Neural cell (in vitro differentiated cells): Measurements from ENCODE around the gene FGGY. TPM values are rescaled to one million over a fixed set of nuclear protein-coding genes. Genes with fewer than 3 reads are reported as not detected.

Experiments used
- H2AFZ ChIP-seq: fragments of 200-600, 300-800 bp; sonication (generic), shearing (Covaris generic); 2 replicates; pipeline ENCODE4 v1.6.0; 2014; ENCODE audit warnings: low read depth, mild to moderate bottlenecking, antibody characterized with exemption, low read length, moderate library complexity
- H3F3A ChIP-seq: fragments of 200-600 bp; shearing (Covaris generic); 2 replicates; pipeline ENCODE4 v1.6.1; 2016; ENCODE audit warnings: mild to moderate bottlenecking, moderate library complexity, mixed read lengths, antibody characterized with exemption, low read length; ENCODE audit not compliant: insufficient read depth, poor library complexity, severe bottlenecking
- H3K27ac ChIP-seq: fragments of 200-600, 300-800 bp; sonication (generic), shearing (Covaris generic); 2 replicates; pipeline ENCODE4 v1.5.1; 2014; ENCODE audit warnings: mild to moderate bottlenecking, low read length, moderate library complexity
- H3K27me3 ChIP-seq: fragments of 300-800, 200-600 bp; sonication (generic), shearing (Covaris generic); 2 replicates; pipeline ENCODE4 v1.6.0; 2014; ENCODE audit warnings: mild to moderate bottlenecking, low read depth, low read length, moderate library complexity; ENCODE audit not compliant: insufficient read depth
- H3K36me3 ChIP-seq: fragments of 300-800, 200-600 bp; sonication (generic), shearing (Covaris generic); 2 replicates; pipeline ENCODE4 v1.5.1; 2014; ENCODE audit warnings: mild to moderate bottlenecking, antibody characterized with exemption, low read length, moderate library complexity; ENCODE audit not compliant: insufficient read depth
- H3K4me2 ChIP-seq: fragments of 300-800, 200-600 bp; sonication (generic), shearing (Covaris generic); 2 replicates; pipeline ENCODE4 v1.6.0; 2014; ENCODE audit warnings: mild to moderate bottlenecking, low read length
- H3K4me3 ChIP-seq: fragments of 300-800, 200-600 bp; sonication (generic), shearing (Covaris generic); 2 replicates; pipeline ENCODE4 v1.5.1; 2014; ENCODE audit warnings: mild to moderate bottlenecking, low read length, moderate library complexity
- H3K79me2 ChIP-seq: fragments of 200-600 bp; shearing (Covaris generic); replicated peaks from 2 replicates; pipeline ENCODE4 v1.6.0; 2014; ENCODE audit warnings: mild to moderate bottlenecking, low read length, moderate library complexity; ENCODE audit not compliant: insufficient read depth
- H3K9ac ChIP-seq: fragments of 300-800, 200-600 bp; sonication (generic), shearing (Covaris generic); 2 replicates; pipeline ENCODE4 v1.6.1; 2016; ENCODE audit warnings: mild to moderate bottlenecking, low read length, mixed read lengths
- H3K9me2 ChIP-seq: fragments of 200-600 bp; shearing (Covaris generic); 2 replicates; pipeline ENCODE4 v1.6.1; 2016; ENCODE audit warnings: mild to moderate bottlenecking, low read length, mixed read lengths; ENCODE audit not compliant: insufficient read depth
- H3K9me3 ChIP-seq: fragments of 200-600, 300-800 bp; sonication (generic), shearing (Covaris generic); 2 replicates; pipeline ENCODE4 v1.6.1; 2016; ENCODE audit warnings: mild to moderate bottlenecking, mixed run types, low read length, moderate library complexity, mixed read lengths
- H4K20me1 ChIP-seq: fragments of 200-600 bp; shearing (Covaris generic); 2 replicates; pipeline ENCODE4 v1.6.1; 2016; ENCODE audit warnings: mild to moderate bottlenecking, mixed run types; ENCODE audit not compliant: insufficient read depth
- EP300 ChIP-seq: fragments of 450-650 bp; conservative IDR thresholded peaks from 2 replicates; pipeline ENCODE4 v1.6.1; 2014; ENCODE audit warnings: antibody characterized with exemption, mild to moderate bottlenecking, moderate library complexity; ENCODE audit not compliant: poor library complexity, severe bottlenecking
- EZH2 ChIP-seq: fragments of 200-600, 300-800 bp; shearing (Covaris generic), sonication (generic); IDR thresholded peaks from 2 replicates; pipeline ENCODE4 v1.6.1; 2014; ENCODE audit warnings: antibody characterized with exemption, low read length, borderline replicate concordance, mild to moderate bottlenecking; ENCODE audit not compliant: insufficient read depth, poor library complexity, severe bottlenecking
- MXI1 ChIP-seq: fragments of 450-650 bp; conservative IDR thresholded peaks from 2 replicates; pipeline ENCODE4 v1.6.1; 2014; ENCODE audit warnings: antibody characterized with exemption, mild to moderate bottlenecking; ENCODE audit not compliant: poor library complexity, severe bottlenecking
- POLR2AphosphoS5 ChIP-seq: IDR thresholded peaks from 2 replicates; pipeline ENCODE4 v1.6.1; 2012
- RAD21 ChIP-seq: fragments of 450-650 bp; conservative IDR thresholded peaks from 2 replicates; pipeline ENCODE4 v1.6.1; 2014; ENCODE audit warnings: antibody characterized with exemption, mild to moderate bottlenecking, moderate library complexity
- SMC3 ChIP-seq: fragments of 450-650 bp; conservative IDR thresholded peaks from 2 replicates; pipeline ENCODE4 v1.6.1; 2014; ENCODE audit warnings: antibody characterized with exemption, mild to moderate bottlenecking, moderate library complexity; ENCODE audit not compliant: poor library complexity
- TAF1 ChIP-seq: IDR thresholded peaks from 2 replicates; pipeline ENCODE4 v1.6.1; 2012; ENCODE audit warnings: low read depth
- polyA plus RNA-seq: library from polyadenylated mRNA; depleted of rRNA; stranded (reverse); fragments of >200 nt; gene quantifications from 2 replicates; pipeline ENCODE4 v1.2.3, GENCODE V29; 2014
- TF ChIP-seq, protein P1 (sequence below): IDR thresholded peaks from 2 replicates; pipeline ENCODE4 v1.6.1; 2012; ENCODE audit warnings: borderline replicate concordance
- TF ChIP-seq, protein P2 (sequence below): fragments of 450-650 bp; IDR thresholded peaks from 2 replicates; pipeline ENCODE4 v1.5.1; 2014; ENCODE audit warnings: antibody characterized with exemption, mild to moderate bottlenecking, moderate library complexity; ENCODE audit not compliant: poor library complexity, severe bottlenecking

Gene FGGY
- polyA plus RNA-seq, 1 donor from 2014 or later: 7.4 TPM

DNA sequence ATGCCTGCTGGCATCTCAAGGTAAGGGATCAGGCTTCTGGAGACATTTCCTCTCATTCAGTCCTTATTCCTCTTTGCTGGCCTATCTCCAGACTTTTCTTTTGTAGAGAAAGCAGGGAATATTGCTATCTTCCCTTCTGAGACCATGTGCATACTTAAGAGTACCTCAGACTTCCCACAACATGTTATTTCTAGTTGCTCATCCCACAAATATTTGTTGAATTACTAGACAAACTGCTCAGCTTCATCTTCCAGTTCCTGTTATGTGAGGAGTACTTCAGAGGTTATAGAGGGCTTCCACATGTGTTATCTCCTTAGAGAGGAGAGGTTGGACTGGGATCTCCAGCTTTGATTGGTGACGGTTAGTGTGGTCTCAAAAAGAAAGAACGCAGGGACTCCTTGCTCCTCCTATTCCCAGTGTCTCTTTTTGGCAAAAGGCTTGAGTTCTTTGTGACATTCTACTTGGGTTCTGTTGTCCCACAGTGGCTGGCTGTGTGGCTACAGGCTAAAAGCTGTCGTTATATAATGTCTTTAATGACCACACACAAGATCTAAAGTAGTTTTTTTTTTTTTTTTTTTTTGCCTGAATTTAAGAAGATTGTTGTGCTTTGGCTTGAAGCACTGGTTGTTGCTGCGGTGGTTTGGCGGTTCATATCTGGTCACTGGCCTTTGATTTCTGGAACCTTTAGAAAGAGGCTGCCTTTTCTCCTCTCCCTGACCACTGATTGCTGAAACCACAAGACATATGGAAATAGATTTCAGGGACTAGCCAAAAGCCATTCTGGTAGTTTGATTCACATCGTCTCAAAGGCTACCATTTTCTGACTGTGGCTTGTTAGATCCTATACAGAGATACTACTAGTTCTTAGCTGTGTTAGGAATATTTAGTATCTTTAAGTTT lies 78.7 kb downstream of the FGGY start:
- H3K36me3 ChIP-seq: no peaks in the 10 kb centered on the region
- no peak overlapping the region for H3K4me2 ChIP-seq
- no peaks in the 10 kb centered on the region for H3K27me3 ChIP-seq

DNA sequence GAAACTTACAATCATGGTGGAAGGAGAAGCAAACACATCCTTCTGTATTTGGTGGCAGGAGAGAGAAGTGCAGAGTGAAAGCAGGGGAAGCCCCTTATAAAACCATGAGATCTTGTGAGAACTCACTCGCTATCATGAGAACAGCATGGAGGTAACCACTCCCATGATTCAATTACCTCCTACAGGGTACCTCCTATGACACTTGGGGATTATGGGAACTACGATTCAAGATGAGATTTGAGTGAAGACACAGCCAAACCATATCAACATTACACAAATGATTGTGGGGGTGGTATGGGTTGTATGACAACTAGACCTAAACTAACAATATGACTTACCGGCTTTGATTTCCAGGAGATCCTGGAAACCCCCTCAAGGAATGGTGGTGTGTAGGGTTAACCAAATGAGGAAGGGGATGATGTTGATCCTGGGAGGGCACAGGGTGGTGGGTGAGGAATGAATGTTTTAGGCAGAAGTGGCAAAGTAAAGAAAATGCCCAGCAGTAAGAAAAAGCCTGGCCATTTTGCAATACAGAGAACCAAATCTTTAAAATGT lies 80.5 kb downstream of the FGGY start:
- no peaks in the 10 kb centered on the region for H3K27me3 ChIP-seq
- H3K9ac ChIP-seq: no peak overlapping the region
- H3K27ac ChIP-seq: no peak overlapping the region
- H3K4me3 ChIP-seq: no peak overlapping the region
- H3K9me2 ChIP-seq: no peaks in the 10 kb centered on the region
- no peaks in the 10 kb centered on the region for H3F3A ChIP-seq
- H4K20me1 ChIP-seq: no peaks in the 10 kb centered on the region
- H3K4me2 ChIP-seq: no peak overlapping the region
- no peaks in the 10 kb centered on the region for H3K9me3 ChIP-seq
- TF ChIP-seq, protein P1, sequence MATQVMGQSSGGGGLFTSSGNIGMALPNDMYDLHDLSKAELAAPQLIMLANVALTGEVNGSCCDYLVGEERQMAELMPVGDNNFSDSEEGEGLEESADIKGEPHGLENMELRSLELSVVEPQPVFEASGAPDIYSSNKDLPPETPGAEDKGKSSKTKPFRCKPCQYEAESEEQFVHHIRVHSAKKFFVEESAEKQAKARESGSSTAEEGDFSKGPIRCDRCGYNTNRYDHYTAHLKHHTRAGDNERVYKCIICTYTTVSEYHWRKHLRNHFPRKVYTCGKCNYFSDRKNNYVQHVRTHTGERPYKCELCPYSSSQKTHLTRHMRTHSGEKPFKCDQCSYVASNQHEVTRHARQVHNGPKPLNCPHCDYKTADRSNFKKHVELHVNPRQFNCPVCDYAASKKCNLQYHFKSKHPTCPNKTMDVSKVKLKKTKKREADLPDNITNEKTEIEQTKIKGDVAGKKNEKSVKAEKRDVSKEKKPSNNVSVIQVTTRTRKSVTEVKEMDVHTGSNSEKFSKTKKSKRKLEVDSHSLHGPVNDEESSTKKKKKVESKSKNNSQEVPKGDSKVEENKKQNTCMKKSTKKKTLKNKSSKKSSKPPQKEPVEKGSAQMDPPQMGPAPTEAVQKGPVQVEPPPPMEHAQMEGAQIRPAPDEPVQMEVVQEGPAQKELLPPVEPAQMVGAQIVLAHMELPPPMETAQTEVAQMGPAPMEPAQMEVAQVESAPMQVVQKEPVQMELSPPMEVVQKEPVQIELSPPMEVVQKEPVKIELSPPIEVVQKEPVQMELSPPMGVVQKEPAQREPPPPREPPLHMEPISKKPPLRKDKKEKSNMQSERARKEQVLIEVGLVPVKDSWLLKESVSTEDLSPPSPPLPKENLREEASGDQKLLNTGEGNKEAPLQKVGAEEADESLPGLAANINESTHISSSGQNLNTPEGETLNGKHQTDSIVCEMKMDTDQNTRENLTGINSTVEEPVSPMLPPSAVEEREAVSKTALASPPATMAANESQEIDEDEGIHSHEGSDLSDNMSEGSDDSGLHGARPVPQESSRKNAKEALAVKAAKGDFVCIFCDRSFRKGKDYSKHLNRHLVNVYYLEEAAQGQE: no peak
- TF ChIP-seq POLR2AphosphoS5 (no peak), EZH2 (no peak)
- H3K79me2 ChIP-seq: no peaks in the 10 kb centered on the region
- no peak overlapping the region for H2AFZ ChIP-seq
- H3K36me3 ChIP-seq: no peaks in the 10 kb centered on the region

More for the DNA sequence above, 78.7 kb downstream of the FGGY start:
- Histone ChIP-seq H3K79me2 (no peaks in the 10 kb centered on the region), H3K9me2 (no peaks in the 10 kb centered on the region), H3K4me3 (no peak overlapping the region), H4K20me1 (no peaks in the 10 kb centered on the region), H3K9me3 (no peaks in the 10 kb centered on the region), H3K9ac (no peak overlapping the region), H2AFZ (no peak overlapping the region), H3K27ac (no peak overlapping the region), H3F3A (no peaks in the 10 kb centered on the region)
- TF ChIP-seq EZH2: no peak
- TF ChIP-seq EP300: no peak
- no peak for TF ChIP-seq TAF1
- TF ChIP-seq, protein P2, sequence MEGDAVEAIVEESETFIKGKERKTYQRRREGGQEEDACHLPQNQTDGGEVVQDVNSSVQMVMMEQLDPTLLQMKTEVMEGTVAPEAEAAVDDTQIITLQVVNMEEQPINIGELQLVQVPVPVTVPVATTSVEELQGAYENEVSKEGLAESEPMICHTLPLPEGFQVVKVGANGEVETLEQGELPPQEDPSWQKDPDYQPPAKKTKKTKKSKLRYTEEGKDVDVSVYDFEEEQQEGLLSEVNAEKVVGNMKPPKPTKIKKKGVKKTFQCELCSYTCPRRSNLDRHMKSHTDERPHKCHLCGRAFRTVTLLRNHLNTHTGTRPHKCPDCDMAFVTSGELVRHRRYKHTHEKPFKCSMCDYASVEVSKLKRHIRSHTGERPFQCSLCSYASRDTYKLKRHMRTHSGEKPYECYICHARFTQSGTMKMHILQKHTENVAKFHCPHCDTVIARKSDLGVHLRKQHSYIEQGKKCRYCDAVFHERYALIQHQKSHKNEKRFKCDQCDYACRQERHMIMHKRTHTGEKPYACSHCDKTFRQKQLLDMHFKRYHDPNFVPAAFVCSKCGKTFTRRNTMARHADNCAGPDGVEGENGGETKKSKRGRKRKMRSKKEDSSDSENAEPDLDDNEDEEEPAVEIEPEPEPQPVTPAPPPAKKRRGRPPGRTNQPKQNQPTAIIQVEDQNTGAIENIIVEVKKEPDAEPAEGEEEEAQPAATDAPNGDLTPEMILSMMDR: no peak
- TF ChIP-seq POLR2AphosphoS5: no peak
- TF ChIP-seq RAD21: no peak
- no peak for TF ChIP-seq MXI1
- TF ChIP-seq, protein P1: no peak
- no peak for TF ChIP-seq SMC3
